ENCODE measurements around the gene LOXL3. TPM values are rescaled to one million over a fixed set of nuclear protein-coding genes. Genes with fewer than 3 reads are reported as not detected.

Gene LOXL3
- total RNA-seq, 1 experiment from 2014 or later: 29.0 TPM

DNA sequence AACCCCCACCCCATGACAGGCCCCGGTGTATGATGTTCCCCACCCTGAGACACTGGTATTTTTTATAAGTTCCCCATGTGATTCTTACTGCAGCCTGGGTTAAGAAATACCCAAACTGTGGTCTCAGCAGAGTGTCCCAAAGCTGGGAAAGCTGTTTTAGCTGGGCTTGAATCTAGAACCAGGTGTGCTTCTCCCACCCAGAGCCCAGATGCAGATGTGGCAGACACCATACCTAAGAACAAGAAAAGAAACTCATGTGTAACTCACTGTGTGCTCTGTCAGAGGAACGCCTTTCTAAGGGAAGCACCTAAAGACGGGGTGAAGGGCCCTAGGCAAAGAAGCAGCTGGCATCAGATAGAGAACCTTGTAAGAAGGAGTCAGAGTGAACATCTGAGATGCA is 24.7 kb upstream of the LOXL3 start:
- Mint-ChIP-seq H3K27ac (no peak overlapping the region), H3K4me1 (peaks cover 5% of the 10 kb centered on the region in 2 experiments; a peak in 3 of 4 replicates), H3K9me3 (no peaks in the 10 kb centered on the region), H3K36me3 (ENCODE audit: insufficient read depth in 1 of 3, low read depth in 3 of 3) (no peaks in the 10 kb centered on the region), H3K27me3 (ENCODE audit: low read depth) (peaks cover 3% of the 10 kb centered on the region; the same call in 1 of the 2 replicates), H3K4me3 (no peak overlapping the region)
- WGBS (ENCODE audit: extremely low coverage, insufficient read length, low lambda C conversion rate): no CpG with 5 or more reads among the region's 3 CpGs
- H4K91ac ChIP-seq (ENCODE audit: insufficient read length, low read depth, low read length): no peak overlapping the region
- no peak overlapping the region for H3K4ac ChIP-seq (ENCODE audit: low read depth, low read length)
- no peak overlapping the region for H2BK12ac ChIP-seq (ENCODE audit: insufficient read length, low read depth, low read length)
- H3K23me2 ChIP-seq (ENCODE audit: insufficient read length, low read depth, low read length, poor library complexity, severe bottlenecking): no peaks in the 10 kb centered on the region
- DNase-seq: no peak
- H3T11ph ChIP-seq (ENCODE audit: low read length): no peak overlapping the region
- no peak overlapping the region for H4K8ac ChIP-seq (replicated peaks; ENCODE audit: insufficient read length, low read depth, low read length)
- H3K4me2 ChIP-seq (ENCODE audit: insufficient read depth, insufficient read length, low read length): no peak overlapping the region
- H3K27me3 ChIP-seq (ENCODE audit: insufficient read depth, low read length): no peaks in the 10 kb centered on the region
- H3K9me3 ChIP-seq (ENCODE audit: control insufficient read depth, low read depth, low read length): no peaks in the 10 kb centered on the region
- no peak overlapping the region for H3K18ac ChIP-seq (ENCODE audit: insufficient read length, low read depth, low read length)
- H2AFZ ChIP-seq (ENCODE audit: low read length): no peak overlapping the region
- H2AK5ac ChIP-seq (ENCODE audit: insufficient read length, low read length): no peak overlapping the region
- H2BK20ac ChIP-seq (ENCODE audit: low read depth, low read length, poor library complexity, severe bottlenecking): no peak overlapping the region
- TF ChIP-seq, protein P1, sequence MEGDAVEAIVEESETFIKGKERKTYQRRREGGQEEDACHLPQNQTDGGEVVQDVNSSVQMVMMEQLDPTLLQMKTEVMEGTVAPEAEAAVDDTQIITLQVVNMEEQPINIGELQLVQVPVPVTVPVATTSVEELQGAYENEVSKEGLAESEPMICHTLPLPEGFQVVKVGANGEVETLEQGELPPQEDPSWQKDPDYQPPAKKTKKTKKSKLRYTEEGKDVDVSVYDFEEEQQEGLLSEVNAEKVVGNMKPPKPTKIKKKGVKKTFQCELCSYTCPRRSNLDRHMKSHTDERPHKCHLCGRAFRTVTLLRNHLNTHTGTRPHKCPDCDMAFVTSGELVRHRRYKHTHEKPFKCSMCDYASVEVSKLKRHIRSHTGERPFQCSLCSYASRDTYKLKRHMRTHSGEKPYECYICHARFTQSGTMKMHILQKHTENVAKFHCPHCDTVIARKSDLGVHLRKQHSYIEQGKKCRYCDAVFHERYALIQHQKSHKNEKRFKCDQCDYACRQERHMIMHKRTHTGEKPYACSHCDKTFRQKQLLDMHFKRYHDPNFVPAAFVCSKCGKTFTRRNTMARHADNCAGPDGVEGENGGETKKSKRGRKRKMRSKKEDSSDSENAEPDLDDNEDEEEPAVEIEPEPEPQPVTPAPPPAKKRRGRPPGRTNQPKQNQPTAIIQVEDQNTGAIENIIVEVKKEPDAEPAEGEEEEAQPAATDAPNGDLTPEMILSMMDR (conservative IDR thresholded peaks at IDR 0.05): no peak
- H3K14ac ChIP-seq (ENCODE audit: insufficient read depth, low read length): no peak overlapping the region
- H3K27ac ChIP-seq (ENCODE audit: insufficient read length, low read depth, low read length): no peak overlapping the region
- no peak overlapping the region for H3K56ac ChIP-seq (ENCODE audit: insufficient read length, low read depth, low read length)
- H3K9ac ChIP-seq (ENCODE audit: extremely low read depth, insufficient read length, low read length): no peak overlapping the region
- H3K79me2 ChIP-seq (ENCODE audit: insufficient read depth, low read length): no peaks in the 10 kb centered on the region
- no peak overlapping the region for H2BK5ac ChIP-seq (ENCODE audit: insufficient read length, low read length)
- no peak overlapping the region for H3K23ac ChIP-seq (ENCODE audit: insufficient read length, low read depth, low read length)
- H2BK120ac ChIP-seq (ENCODE audit: low read depth, low read length, poor library complexity, severe bottlenecking): no peak overlapping the region
- H2BK15ac ChIP-seq (ENCODE audit: low read depth, low read length): no peak overlapping the region
- no peak overlapping the region for H4K5ac ChIP-seq (ENCODE audit: insufficient read length, low read depth, low read length)
- H3K79me1 ChIP-seq (ENCODE audit: insufficient read depth, low read depth, low read length, poor library complexity, severe bottlenecking): no peaks in the 10 kb centered on the region
- no peaks in the 10 kb centered on the region for H4K20me1 ChIP-seq (ENCODE audit: control insufficient read depth, insufficient read depth, insufficient read length)
- H3K4me1 ChIP-seq (ENCODE audit: insufficient read depth, low read length): no peaks in the 10 kb centered on the region

Measured in H9 (cell line).